Peyer's patch (tissue), 4 donors: ENCODE results near the gene TMEM131. TPM values are rescaled to one million over a fixed set of nuclear protein-coding genes. Genes with fewer than 3 reads are reported as not detected.

Source experiments
- DNase-seq, 3 donors: peaks; one replicate each; pipeline ENCODE4 v3.0.0-alpha.2; 2017 to 2019
- H3K27ac ChIP-seq, 4 donors: fragments of 200-600 bp; sonication (generic); one replicate each; pipeline ENCODE4 v1.5.1; 2016 to 2019
- H3K27me3 ChIP-seq, 2 donors: fragments of 200-600 bp; sonication (generic); one replicate each; pipeline ENCODE4 v1.5.1; 2019
- H3K36me3 ChIP-seq, 3 donors: fragments of 200-600 bp; sonication (generic); one replicate each; pipeline ENCODE4 v1.5.1; 2016 to 2019
- H3K4me1 ChIP-seq, 4 donors: fragments of 200-600 bp; sonication (generic); one replicate each; pipeline ENCODE4 v1.5.1; 2016 to 2019
- H3K4me3 ChIP-seq, 4 donors: fragments of 200-600 bp; sonication (generic); 1 replicate in 3 of 4; 2 replicates in 1 of 4; pipeline ENCODE4 v1.5.1; 2016 to 2019; ENCODE audit warnings: mild to moderate bottlenecking in 1 of 4
- H3K9me3 ChIP-seq, 4 donors: fragments of 200-600 bp; sonication (generic); one replicate each; pipeline ENCODE4 v1.5.1; 2016 to 2019; ENCODE audit warnings: mild to moderate bottlenecking in 1 of 4
- POLR2A ChIP-seq, 2 donors: fragments of 450-650 bp; IDR thresholded peaks; one replicate each; pipeline ENCODE4 v1.5.1; 2017; ENCODE audit warnings: antibody characterized with exemption in 2 of 2, mild to moderate bottlenecking in 2 of 2, moderate library complexity in 2 of 2
- total RNA-seq, 4 donors: library from RNA; depleted of rRNA; stranded (reverse); fragments of >200 nt; gene quantifications; one replicate each; pipeline ENCODE4 v1.1.0, GENCODE V29; 2016
- TF ChIP-seq, protein P1 (sequence below), 6 experiments: fragments of 450-650 bp in 4 of 6; fragments of 200-600 bp in 2 of 6; sonication (generic) in 1 of 6; IDR thresholded peaks; one replicate each; pipeline ENCODE4 v1.5.1; 2017 to 2019; ENCODE audit warnings: antibody characterized with exemption in 6 of 6, mild to moderate bottlenecking in 3 of 6, moderate library complexity in 1 of 6

TMEM131 gene
- total RNA-seq, 4 donors from 2014 or later: 64.6 to 86.3 (median 74.5) TPM

DNA sequence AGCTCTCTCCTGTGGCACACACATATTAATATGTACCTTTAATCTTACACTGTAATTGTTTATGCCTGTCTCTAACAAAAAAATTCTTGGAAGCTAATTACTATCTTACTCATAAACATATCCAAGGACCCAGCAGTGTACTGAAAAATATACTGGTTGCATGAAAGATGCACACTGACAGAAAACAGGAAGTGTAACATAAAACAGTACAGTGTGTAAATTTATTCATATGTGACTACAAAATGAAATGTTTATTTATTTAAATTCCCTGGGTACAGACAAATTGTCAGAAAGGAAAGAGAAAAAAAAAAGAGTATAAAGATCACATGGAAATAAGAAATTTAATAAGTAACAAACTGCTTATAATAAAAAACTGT, 28.5 kb downstream of the TMEM131 start:
- peaks cover 3 to 66% (median 9%) of the 10 kb centered on the region in 4 donors for H3K4me1 ChIP-seq
- TF ChIP-seq, protein P1, sequence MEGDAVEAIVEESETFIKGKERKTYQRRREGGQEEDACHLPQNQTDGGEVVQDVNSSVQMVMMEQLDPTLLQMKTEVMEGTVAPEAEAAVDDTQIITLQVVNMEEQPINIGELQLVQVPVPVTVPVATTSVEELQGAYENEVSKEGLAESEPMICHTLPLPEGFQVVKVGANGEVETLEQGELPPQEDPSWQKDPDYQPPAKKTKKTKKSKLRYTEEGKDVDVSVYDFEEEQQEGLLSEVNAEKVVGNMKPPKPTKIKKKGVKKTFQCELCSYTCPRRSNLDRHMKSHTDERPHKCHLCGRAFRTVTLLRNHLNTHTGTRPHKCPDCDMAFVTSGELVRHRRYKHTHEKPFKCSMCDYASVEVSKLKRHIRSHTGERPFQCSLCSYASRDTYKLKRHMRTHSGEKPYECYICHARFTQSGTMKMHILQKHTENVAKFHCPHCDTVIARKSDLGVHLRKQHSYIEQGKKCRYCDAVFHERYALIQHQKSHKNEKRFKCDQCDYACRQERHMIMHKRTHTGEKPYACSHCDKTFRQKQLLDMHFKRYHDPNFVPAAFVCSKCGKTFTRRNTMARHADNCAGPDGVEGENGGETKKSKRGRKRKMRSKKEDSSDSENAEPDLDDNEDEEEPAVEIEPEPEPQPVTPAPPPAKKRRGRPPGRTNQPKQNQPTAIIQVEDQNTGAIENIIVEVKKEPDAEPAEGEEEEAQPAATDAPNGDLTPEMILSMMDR (IDR thresholded peaks at IDR 0.05): no peak
- TF ChIP-seq POLR2A (IDR thresholded peaks at IDR 0.05): no peak

DNA sequence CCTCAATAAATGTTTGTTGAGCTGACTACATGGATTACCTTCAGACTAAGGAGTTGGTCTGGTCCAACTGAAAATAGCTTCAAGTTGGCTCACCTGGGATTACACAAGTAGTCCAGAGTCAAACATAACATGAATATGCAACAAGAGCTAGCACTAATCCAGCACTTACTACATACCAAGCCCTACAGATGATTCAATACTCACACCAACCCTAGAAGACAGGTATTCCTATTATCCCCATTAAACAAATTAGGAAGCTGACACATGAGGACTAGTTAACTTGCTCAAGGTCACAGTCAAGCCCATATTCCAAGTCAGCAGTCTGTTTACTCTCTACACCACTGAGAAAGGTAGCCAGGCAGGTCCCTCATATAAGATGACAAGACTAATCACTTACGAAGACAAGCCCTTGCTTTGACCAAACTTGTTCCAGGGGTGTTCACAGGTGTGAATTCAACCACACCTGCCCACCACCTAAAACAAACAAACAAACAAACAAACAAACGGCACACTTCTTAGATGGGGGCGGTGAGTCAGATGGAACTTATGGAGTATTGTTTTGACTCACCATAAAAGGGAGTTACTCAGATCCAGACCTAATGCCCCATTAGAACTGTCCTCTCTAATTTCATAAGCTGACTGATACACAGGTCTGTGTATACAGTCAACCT, 29.1 kb downstream of the TMEM131 start:
- no peak for DNase-seq

More for the DNA sequence above, 28.5 kb downstream of the TMEM131 start:
- peak overlapping the region in 2 of 4 donors; percentile 11 to 68 for H3K27ac ChIP-seq
- H3K9me3 ChIP-seq: no peaks in the 10 kb centered on the region
- H3K4me3 ChIP-seq: no peak overlapping the region
- H3K36me3 ChIP-seq: no peaks in the 10 kb centered on the region
- DNase-seq: no peak
- no peaks in the 10 kb centered on the region for H3K27me3 ChIP-seq

DNA sequence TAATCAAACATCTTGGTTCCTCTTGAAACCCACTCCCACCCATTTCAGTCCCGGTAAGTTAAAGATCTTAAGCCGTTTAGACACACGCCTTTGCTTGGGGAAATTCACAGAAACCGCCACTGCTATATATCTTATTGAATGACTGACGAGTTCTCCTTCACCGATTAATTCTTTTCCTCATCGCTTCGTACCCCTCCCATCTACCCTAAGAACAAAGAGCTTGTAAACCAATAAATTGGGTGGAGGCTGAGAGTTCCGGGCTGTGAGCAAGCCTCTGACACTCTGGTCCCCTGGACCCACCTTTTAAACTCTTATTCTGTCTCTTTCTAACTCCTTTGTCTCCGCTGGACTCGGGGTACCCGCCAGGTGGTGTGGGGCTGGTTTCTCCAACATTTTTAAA, 30.6 kb downstream of the TMEM131 start:
- Histone ChIP-seq H3K27me3 (no peaks in the 10 kb centered on the region), H3K27ac (peak overlapping the region in 2 of 4 donors; percentile 42 to 75), H3K9me3 (no peaks in the 10 kb centered on the region), H3K4me3 (peak overlapping the region in 2 of 4 donors; percentile 9 to 34), H3K4me1 (peaks cover 3 to 57% (median 9%) of the 10 kb centered on the region in 4 donors), H3K36me3 (no peaks in the 10 kb centered on the region)
- peak in 2 of 3 donors; percentile 50 to 59 for DNase-seq
- TF ChIP-seq, protein P1 (IDR thresholded peaks at IDR 0.05): no peak
- no peak for TF ChIP-seq POLR2A (IDR thresholded peaks at IDR 0.05)

More for the DNA sequence above, 29.1 kb downstream of the TMEM131 start:
- peak overlapping the region in 2 of 4 donors; percentile 11 to 68 for H3K27ac ChIP-seq
- H3K4me3 ChIP-seq: no peak overlapping the region
- H3K36me3 ChIP-seq: no peaks in the 10 kb centered on the region
- no peaks in the 10 kb centered on the region for H3K9me3 ChIP-seq
- peaks cover 3 to 66% (median 9%) of the 10 kb centered on the region in 4 donors for H3K4me1 ChIP-seq
- no peaks in the 10 kb centered on the region for H3K27me3 ChIP-seq
- TF ChIP-seq, protein P1 (IDR thresholded peaks at IDR 0.05): no peak
- TF ChIP-seq POLR2A (IDR thresholded peaks at IDR 0.05): no peak

DNA sequence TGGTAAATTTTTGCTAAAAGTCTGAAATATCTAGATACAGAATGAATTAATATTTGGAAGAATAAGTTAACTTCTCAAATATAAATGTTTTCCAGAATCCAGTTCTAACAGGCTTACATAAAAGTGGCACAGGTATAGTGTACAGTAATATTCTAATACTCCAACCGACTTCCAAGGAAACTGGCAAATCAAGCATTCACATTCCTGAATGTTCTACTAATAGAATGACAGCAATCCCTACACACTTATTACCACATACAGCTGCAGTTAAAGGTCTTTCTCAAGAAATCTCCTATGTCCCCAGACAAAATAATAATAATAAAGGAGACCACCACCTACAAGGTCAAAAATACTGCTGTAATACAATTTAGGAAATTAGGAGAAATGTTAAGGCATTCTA, 31.9 kb downstream of the TMEM131 start:
- H3K4me1 ChIP-seq: peaks cover 3 to 47% (median 9%) of the 10 kb centered on the region in 4 donors
- TF ChIP-seq, protein P1 (IDR thresholded peaks at IDR 0.05): no peak
- no peak for TF ChIP-seq POLR2A (IDR thresholded peaks at IDR 0.05)
- peak overlapping the region in 1 of 4 donors; percentile 42 for H3K27ac ChIP-seq
- H3K27me3 ChIP-seq: no peaks in the 10 kb centered on the region
- no peaks in the 10 kb centered on the region for H3K36me3 ChIP-seq
- no peak for DNase-seq
- no peak overlapping the region for H3K4me3 ChIP-seq
- no peaks in the 10 kb centered on the region for H3K9me3 ChIP-seq

DNA sequence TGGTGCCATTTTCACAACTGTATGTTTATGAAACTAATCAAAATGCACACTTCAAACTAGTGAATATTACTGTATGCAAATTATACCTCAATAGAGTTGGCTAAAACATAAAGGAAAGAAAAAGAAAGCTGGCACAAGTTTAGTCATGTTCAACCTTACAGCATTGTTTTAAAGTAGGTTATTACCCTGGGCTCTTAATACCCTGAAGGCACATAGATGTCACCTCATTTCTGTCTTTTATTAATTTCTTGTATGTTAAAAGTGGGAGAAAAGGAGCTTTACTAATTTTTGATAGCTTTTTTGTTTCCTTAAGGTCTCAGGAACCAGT, 32.7 kb downstream of the TMEM131 start:
- DNase-seq: no peak
- Histone ChIP-seq H3K4me3 (no peak overlapping the region), H3K9me3 (no peaks in the 10 kb centered on the region), H3K4me1 (peaks cover 3 to 41% (median 9%) of the 10 kb centered on the region in 4 donors), H3K27me3 (no peaks in the 10 kb centered on the region), H3K27ac (no peak overlapping the region), H3K36me3 (no peaks in the 10 kb centered on the region)
- TF ChIP-seq POLR2A (IDR thresholded peaks at IDR 0.05): no peak
- TF ChIP-seq, protein P1 (IDR thresholded peaks at IDR 0.05): no peak
